Mesenchymal stem cell (in vitro differentiated cells and primary cell): ENCODE results near the gene CEP350.

Experiments
- DNase-seq: peaks from one replicate; pipeline ENCODE4 v3.0.0-alpha.2; 2013
- H2AFZ ChIP-seq: one replicate; pipeline ENCODE4 v1.6.1; 2013; ENCODE audit warnings: low read depth, mild to moderate bottlenecking, control low read depth, inconsistent platforms, low read length, moderate library complexity
- H2AK5ac ChIP-seq: 2 replicates; pipeline ENCODE4 v1.6.1; 2013; ENCODE audit warnings: low read length, moderate library complexity, mild to moderate bottlenecking, inconsistent platforms; ENCODE audit not compliant: severe bottlenecking
- H2BK120ac ChIP-seq: one replicate; pipeline ENCODE4 v1.6.1; 2013; ENCODE audit warnings: low read depth, mild to moderate bottlenecking, inconsistent platforms, low read length, moderate library complexity
- H2BK12ac ChIP-seq, 2 experiments: one replicate each; pipeline ENCODE4 v1.6.1; 2013; ENCODE audit warnings: inconsistent platforms in 2 of 2, low read length in 2 of 2, mild to moderate bottlenecking in 2 of 2, moderate library complexity in 2 of 2, control low read depth in 1 of 2
- H2BK15ac ChIP-seq: one replicate; pipeline ENCODE4 v1.6.1; 2013; ENCODE audit warnings: mild to moderate bottlenecking, low read depth, inconsistent platforms; ENCODE audit not compliant: poor library complexity, severe bottlenecking
- H2BK5ac ChIP-seq: 2 replicates; pipeline ENCODE4 v1.6.1; 2013; ENCODE audit warnings: low read depth, mild to moderate bottlenecking, low read length, control low read depth, inconsistent platforms; ENCODE audit not compliant: poor library complexity, severe bottlenecking
- H3K14ac ChIP-seq, 2 experiments: one replicate each; pipeline ENCODE4 v1.6.1; 2013; ENCODE audit warnings: inconsistent platforms in 2 of 2, low read length in 2 of 2, control low read depth in 1 of 2, mild to moderate bottlenecking in 1 of 2, moderate library complexity in 1 of 2
- H3K18ac ChIP-seq, 2 experiments: one replicate each; pipeline ENCODE4 v1.6.1; 2013; ENCODE audit warnings: inconsistent platforms in 2 of 2, low read length in 2 of 2, control low read depth in 1 of 2, low read depth in 1 of 2, mild to moderate bottlenecking in 1 of 2
- H3K23ac ChIP-seq, 2 experiments: one replicate each; pipeline ENCODE4 v1.6.1; 2013; ENCODE audit warnings: inconsistent platforms in 2 of 2, low read length in 2 of 2, mild to moderate bottlenecking in 2 of 2, moderate library complexity in 2 of 2, control low read depth in 1 of 2
- H3K27ac ChIP-seq: 2 replicates; pipeline ENCODE4 v1.5.1; 2013; ENCODE audit warnings: mild to moderate bottlenecking, moderate library complexity, low read length, control low read depth, inconsistent platforms; ENCODE audit not compliant: poor library complexity, severe bottlenecking
- H3K27me3 ChIP-seq, 2 experiments: 2 replicates each; pipeline versions ENCODE4 v1.6.1 to v1.7.0; 2013; ENCODE audit warnings: low read length in 2 of 2, mild to moderate bottlenecking in 2 of 2, moderate library complexity in 2 of 2, control low read depth in 1 of 2, inconsistent platforms in 1 of 2; ENCODE audit not compliant: control insufficient read depth in 1 of 2, insufficient read depth in 1 of 2
- H3K36me3 ChIP-seq, 2 experiments: 2 replicates each; pipeline versions ENCODE4 v1.6.1 to v1.7.0; 2013; ENCODE audit warnings: low read length in 2 of 2, control low read depth in 1 of 2, inconsistent platforms in 1 of 2, low read depth in 1 of 2, mild to moderate bottlenecking in 1 of 2; ENCODE audit not compliant: insufficient read depth in 2 of 2, control insufficient read depth in 1 of 2
- H3K4ac ChIP-seq, 2 experiments: one replicate each; pipeline ENCODE4 v1.6.1; 2013; ENCODE audit warnings: inconsistent platforms in 2 of 2, low read length in 2 of 2, mild to moderate bottlenecking in 2 of 2, moderate library complexity in 2 of 2, control low read depth in 1 of 2, low read depth in 1 of 2
- H3K4me1 ChIP-seq: 2 replicates; pipeline ENCODE4 v1.6.1; 2013; ENCODE audit warnings: low read depth, low read length, control low read depth; ENCODE audit not compliant: control insufficient read depth, insufficient read depth
- H3K4me2 ChIP-seq: 2 replicates; pipeline ENCODE4 v1.6.1; 2013; ENCODE audit warnings: low read length, mild to moderate bottlenecking, inconsistent platforms; ENCODE audit not compliant: poor library complexity, severe bottlenecking
- H3K4me3 ChIP-seq, 2 experiments: 2 replicates each; pipeline versions ENCODE4 v1.5.1 to v1.7.0; 2013; ENCODE audit warnings: low read length in 2 of 2, mild to moderate bottlenecking in 2 of 2, control low read depth in 1 of 2, low read depth in 1 of 2; ENCODE audit not compliant: insufficient read depth in 1 of 2
- H3K79me1 ChIP-seq: replicated peaks from 2 replicates; pipeline ENCODE4 v1.6.1; 2013; ENCODE audit warnings: mild to moderate bottlenecking, control low read depth, low read length, inconsistent platforms; ENCODE audit not compliant: poor library complexity, severe bottlenecking
- H3K9ac ChIP-seq: 2 replicates; pipeline ENCODE4 v1.7.0; 2013; ENCODE audit warnings: mild to moderate bottlenecking, low read length, moderate library complexity
- H3K9me3 ChIP-seq: 2 replicates; pipeline ENCODE4 v1.7.0; 2013; ENCODE audit warnings: mild to moderate bottlenecking, low read length; ENCODE audit not compliant: control insufficient read depth
- H4K8ac ChIP-seq: one replicate; pipeline ENCODE4 v1.6.1; 2013; ENCODE audit warnings: inconsistent platforms, mild to moderate bottlenecking, low read length, moderate library complexity
- H4K91ac ChIP-seq: one replicate; pipeline ENCODE4 v1.6.1; 2013; ENCODE audit warnings: mild to moderate bottlenecking, low read length, inconsistent platforms
- WGBS: methylation state at CpG from one replicate; pipeline ENCODE4 v1.1.7; 2013; ENCODE audit warnings: mixed read lengths; 5-methylcytosine and 5-hydroxymethylcytosine counted together

The CEP350 gene

GRCh38 chr1:180083164-180083563, 128.6 kb downstream of the CEP350 start:
- peaks cover 3 to 57% of the 10 kb centered on the region in 2 experiments for H3K36me3 ChIP-seq
- H3K9me3 ChIP-seq = no peaks in the 10 kb centered on the region
- no peak overlapping the region for H3K27ac ChIP-seq
- no peak overlapping the region for H2BK5ac ChIP-seq
- no peak overlapping the region for H3K4ac ChIP-seq
- no peaks in the 10 kb centered on the region for H3K4me1 ChIP-seq
- DNase-seq = no peak
- H3K4me2 ChIP-seq = no peak overlapping the region
- H3K79me1 ChIP-seq = peaks cover 2% of the 10 kb centered on the region
- H3K4me3 ChIP-seq = no peak overlapping the region
- no peaks in the 10 kb centered on the region for H3K27me3 ChIP-seq
- H4K8ac ChIP-seq = no peak overlapping the region
- H2BK120ac ChIP-seq = no peak overlapping the region
- H2AFZ ChIP-seq = no peak overlapping the region
- no peak overlapping the region for H3K14ac ChIP-seq
- H3K18ac ChIP-seq = no peak overlapping the region
- no peak overlapping the region for H4K91ac ChIP-seq
- H2BK12ac ChIP-seq = no peak overlapping the region
- WGBS = 80% methylated on average over 1 of the region's 1 CpG
- H2BK15ac ChIP-seq = no peak overlapping the region
- no peak overlapping the region for H3K9ac ChIP-seq
- no peak overlapping the region for H2AK5ac ChIP-seq
- no peak overlapping the region for H3K23ac ChIP-seq

DNA sequence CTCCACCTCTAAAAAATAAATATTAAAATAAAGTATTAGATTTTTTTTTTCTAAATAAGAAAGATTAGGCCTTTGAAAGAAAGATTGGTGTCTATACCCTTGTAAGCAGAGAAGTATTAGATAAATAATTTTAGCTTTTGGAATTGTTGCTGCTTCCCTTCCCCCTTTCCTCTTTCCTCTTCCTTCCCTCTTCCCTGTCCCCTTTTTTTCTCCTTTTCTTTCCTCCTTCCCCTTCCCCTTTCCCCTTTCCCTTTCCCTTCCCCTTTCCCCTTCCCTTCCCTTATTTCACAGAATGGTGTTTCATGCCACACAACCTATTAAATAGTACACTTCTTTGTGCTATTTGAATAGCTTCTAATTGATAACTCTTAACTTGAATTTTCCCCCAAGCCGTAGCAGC, 130.3 kb downstream of the CEP350 start:
- no peaks in the 10 kb centered on the region for H3K9me3 ChIP-seq
- 98% methylated on average over 1 of the region's 1 CpG for WGBS

GRCh38 chr1:180085331-180085730, 130.7 kb downstream of the CEP350 start:
- Histone ChIP-seq H2BK120ac (no peak overlapping the region), H3K18ac (no peak overlapping the region), H3K9ac (no peak overlapping the region), H3K36me3 (peaks cover 3 to 60% of the 10 kb centered on the region in 2 experiments), H3K4me3 (no peak overlapping the region), H2AFZ (no peak overlapping the region), H2BK15ac (no peak overlapping the region), H2BK12ac (no peak overlapping the region), H2AK5ac (no peak overlapping the region), H3K9me3 (no peaks in the 10 kb centered on the region), H3K14ac (no peak overlapping the region), H2BK5ac (no peak overlapping the region), H3K4ac (no peak overlapping the region), H3K27me3 (no peaks in the 10 kb centered on the region), H3K79me1 (peaks cover 4% of the 10 kb centered on the region), H3K4me2 (no peak overlapping the region), H4K91ac (no peak overlapping the region), H3K23ac (no peak overlapping the region), H3K27ac (no peak overlapping the region), H3K4me1 (no peaks in the 10 kb centered on the region), H4K8ac (no peak overlapping the region)
- 100% methylated on average over 2 of the region's 2 CpGs for WGBS
- no peak for DNase-seq

More for the DNA sequence above, 130.3 kb downstream of the CEP350 start:
- Histone ChIP-seq H3K23ac (no peak overlapping the region), H3K14ac (no peak overlapping the region), H3K27me3 (no peaks in the 10 kb centered on the region), H3K27ac (no peak overlapping the region), H3K4ac (no peak overlapping the region), H3K9ac (no peak overlapping the region), H2AK5ac (no peak overlapping the region), H3K79me1 (peaks cover 2% of the 10 kb centered on the region), H4K8ac (no peak overlapping the region), H4K91ac (no peak overlapping the region), H2AFZ (no peak overlapping the region), H3K4me1 (no peaks in the 10 kb centered on the region), H3K4me3 (no peak overlapping the region), H2BK15ac (no peak overlapping the region), H3K4me2 (no peak overlapping the region), H2BK120ac (no peak overlapping the region), H2BK12ac (no peak overlapping the region), H2BK5ac (no peak overlapping the region), H3K18ac (no peak overlapping the region), H3K36me3 (peaks cover 3 to 61% of the 10 kb centered on the region in 2 experiments)
- DNase-seq = no peak

- Histone ChIP-seq H3K4me3 (no peak overlapping the region), H3K18ac (no peak overlapping the region), H3K9me3 (no peaks in the 10 kb centered on the region), H3K4me1 (no peaks in the 10 kb centered on the region), H3K14ac (no peak overlapping the region), H2BK15ac (no peak overlapping the region), H2BK12ac (no peak overlapping the region), H3K4me2 (no peak overlapping the region), H3K9ac (no peak overlapping the region), H4K8ac (no peak overlapping the region), H3K36me3 (peaks cover 9 to 87% of the 10 kb centered on the region in 2 experiments), H2AFZ (no peak overlapping the region), H3K4ac (no peak overlapping the region), H2BK120ac (no peak overlapping the region), H2AK5ac (no peak overlapping the region), H3K27ac (no peak overlapping the region), H3K27me3 (no peaks in the 10 kb centered on the region), H4K91ac (no peak overlapping the region), H3K79me1 (peaks cover 4% of the 10 kb centered on the region), H3K23ac (no peak overlapping the region), H2BK5ac (no peak overlapping the region)
- 82% methylated on average over 3 of the region's 4 CpGs for WGBS
- no peak for DNase-seq
These were observed 138.5 kb downstream of the CEP350 start for GRCh38 chr1:180092931-180093650.
